GM21786 (cell line): ENCODE data around the gene TGFBR2.

Source experiments
- ATAC-seq: cut with Tn5 transposase; IDR thresholded peaks from one replicate; pipeline ENCODE4 v1.9.1; 2021; ENCODE audit not compliant: unreplicated experiment

The TGFBR2 gene

GRCh38 chr3:30708472-30708871 is 102.1 kb downstream of the TGFBR2 start:
- no peak for ATAC-seq

- ATAC-seq = no peak
Measured at GRCh38 chr3:30710017-30710416, 103.6 kb downstream of the TGFBR2 start.

- no peak for ATAC-seq
Measured at GRCh38 chr3:30711151-30711550, 104.8 kb downstream of the TGFBR2 start.

- ATAC-seq = no peak
Measured at GRCh38 chr3:30711867-30712266, 105.5 kb downstream of the TGFBR2 start.

- no peak for ATAC-seq
Measured at GRCh38 chr3:30712991-30713390, 106.6 kb downstream of the TGFBR2 start.

- no peak for ATAC-seq
Measured at GRCh38 chr3:30713885-30714503, 107.6 kb downstream of the TGFBR2 start.

GRCh38 chr3:30719536-30719935 is 113.1 kb downstream of the TGFBR2 start:
- no peak for ATAC-seq

GRCh38 chr3:30720586-30721313 is 114.3 kb downstream of the TGFBR2 start:
- ATAC-seq = no peak

- no peak for ATAC-seq
Measured at GRCh38 chr3:30721314-30721634, 114.9 kb downstream of the TGFBR2 start.

- ATAC-seq = no peak
Measured at GRCh38 chr3:30723211-30723610, 116.8 kb downstream of the TGFBR2 start.

GRCh38 chr3:30724863-30725262 is 118.5 kb downstream of the TGFBR2 start:
- ATAC-seq = no peak

- no peak for ATAC-seq
Measured at GRCh38 chr3:30728143-30728542, 121.7 kb downstream of the TGFBR2 start.

- no peak for ATAC-seq
Measured at GRCh38 chr3:30729512-30729911, 123.1 kb downstream of the TGFBR2 start.

GRCh38 chr3:30729936-30730335 is 123.5 kb downstream of the TGFBR2 start:
- no peak for ATAC-seq

GRCh38 chr3:30730967-30731366 is 124.6 kb downstream of the TGFBR2 start:
- ATAC-seq = no peak

GRCh38 chr3:30733209-30733608 is 126.8 kb downstream of the TGFBR2 start:
- no peak for ATAC-seq

GRCh38 chr3:30733696-30734095 is 127.3 kb downstream of the TGFBR2 start:
- no peak for ATAC-seq

GRCh38 chr3:30737743-30738499 is 131.5 kb downstream of the TGFBR2 start:
- ATAC-seq = no peak

GRCh38 chr3:30738605-30739004 is 132.2 kb downstream of the TGFBR2 start:
- no peak for ATAC-seq

GRCh38 chr3:30741889-30742288 is 135.5 kb downstream of the TGFBR2 start:
- no peak for ATAC-seq

GRCh38 chr3:30742796-30743619 is 136.6 kb downstream of the TGFBR2 start:
- ATAC-seq = no peak
